ENCODE results near the gene MDK.

MDK gene

GRCh38 chr11:46407635-46408034, 26.2 kb downstream of the MDK start:
- H3K9me3 ChIP-seq (ENCODE audit: insufficient read depth, low read depth, low read length): no peaks in the 10 kb centered on the region

GRCh38 chr11:46408407-46408986, 27.0 kb downstream of the MDK start:
- Histone ChIP-seq H3K27me3 (ENCODE audit: insufficient read depth, low read length, poor library complexity, severe bottlenecking) (no peaks in the 10 kb centered on the region), H3K79me2 (ENCODE audit: insufficient read depth, low read length) (no peaks in the 10 kb centered on the region), H3F3A (ENCODE audit: low read depth) (no peaks in the 10 kb centered on the region), H3K9ac (ENCODE audit: low read depth, low read length, poor library complexity, severe bottlenecking) (no peak overlapping the region), H3K4me2 (ENCODE audit: low read depth, low read length, poor library complexity, severe bottlenecking) (no peak overlapping the region), H3K9me3 (ENCODE audit: insufficient read depth, low read depth, low read length) (no peaks in the 10 kb centered on the region), H3K4me3 (ENCODE audit: low read length, poor library complexity, severe bottlenecking) (no peak overlapping the region), H3K4me1 (ENCODE audit: insufficient read depth, low read length, poor library complexity, severe bottlenecking) (no peaks in the 10 kb centered on the region), H3K9me2 (replicated peaks; ENCODE audit: low read depth, low read length) (no peaks in the 10 kb centered on the region), H2AFZ (ENCODE audit: low read length) (no peak overlapping the region), H3K36me3 (ENCODE audit: insufficient read depth, low read length) (peaks cover 42% of the 10 kb centered on the region; the same call in 1 of the 2 replicates), H4K20me1 (ENCODE audit: insufficient read depth, low read length, poor library complexity, severe bottlenecking) (no peaks in the 10 kb centered on the region)
- TF ChIP-seq, protein P1, sequence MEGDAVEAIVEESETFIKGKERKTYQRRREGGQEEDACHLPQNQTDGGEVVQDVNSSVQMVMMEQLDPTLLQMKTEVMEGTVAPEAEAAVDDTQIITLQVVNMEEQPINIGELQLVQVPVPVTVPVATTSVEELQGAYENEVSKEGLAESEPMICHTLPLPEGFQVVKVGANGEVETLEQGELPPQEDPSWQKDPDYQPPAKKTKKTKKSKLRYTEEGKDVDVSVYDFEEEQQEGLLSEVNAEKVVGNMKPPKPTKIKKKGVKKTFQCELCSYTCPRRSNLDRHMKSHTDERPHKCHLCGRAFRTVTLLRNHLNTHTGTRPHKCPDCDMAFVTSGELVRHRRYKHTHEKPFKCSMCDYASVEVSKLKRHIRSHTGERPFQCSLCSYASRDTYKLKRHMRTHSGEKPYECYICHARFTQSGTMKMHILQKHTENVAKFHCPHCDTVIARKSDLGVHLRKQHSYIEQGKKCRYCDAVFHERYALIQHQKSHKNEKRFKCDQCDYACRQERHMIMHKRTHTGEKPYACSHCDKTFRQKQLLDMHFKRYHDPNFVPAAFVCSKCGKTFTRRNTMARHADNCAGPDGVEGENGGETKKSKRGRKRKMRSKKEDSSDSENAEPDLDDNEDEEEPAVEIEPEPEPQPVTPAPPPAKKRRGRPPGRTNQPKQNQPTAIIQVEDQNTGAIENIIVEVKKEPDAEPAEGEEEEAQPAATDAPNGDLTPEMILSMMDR (conservative IDR thresholded peaks at IDR 0.05; ENCODE audit: low read length): no peak
- TF ChIP-seq EZH2phosphoT487 (IDR thresholded peaks at IDR 0.05; ENCODE audit: borderline replicate concordance): no peak

More at GRCh38 chr11:46407635-46408034, 26.2 kb downstream of the MDK start:
- no peak overlapping the region for H2AFZ ChIP-seq (ENCODE audit: low read length)
- H3K9me2 ChIP-seq (replicated peaks; ENCODE audit: low read depth, low read length): no peaks in the 10 kb centered on the region
- H4K20me1 ChIP-seq (ENCODE audit: insufficient read depth, low read length, poor library complexity, severe bottlenecking): no peaks in the 10 kb centered on the region
- no peak for TF ChIP-seq EZH2phosphoT487 (IDR thresholded peaks at IDR 0.05; ENCODE audit: borderline replicate concordance)
- TF ChIP-seq, protein P1 (conservative IDR thresholded peaks at IDR 0.05; ENCODE audit: low read length): no peak
- H3K27me3 ChIP-seq (ENCODE audit: insufficient read depth, low read length, poor library complexity, severe bottlenecking): no peaks in the 10 kb centered on the region
- no peak overlapping the region for H3K4me3 ChIP-seq (ENCODE audit: low read length, poor library complexity, severe bottlenecking)
- H3K4me1 ChIP-seq (ENCODE audit: insufficient read depth, low read length, poor library complexity, severe bottlenecking): no peaks in the 10 kb centered on the region
- H3K4me2 ChIP-seq (ENCODE audit: low read depth, low read length, poor library complexity, severe bottlenecking): no peak overlapping the region
- no peak overlapping the region for H3K9ac ChIP-seq (ENCODE audit: low read depth, low read length, poor library complexity, severe bottlenecking)
- no peaks in the 10 kb centered on the region for H3K79me2 ChIP-seq (ENCODE audit: insufficient read depth, low read length)
- H3F3A ChIP-seq (ENCODE audit: low read depth): no peaks in the 10 kb centered on the region
- peaks cover 42% of the 10 kb centered on the region; the same call in 1 of the 2 replicates for H3K36me3 ChIP-seq (ENCODE audit: insufficient read depth, low read length)

DNA sequence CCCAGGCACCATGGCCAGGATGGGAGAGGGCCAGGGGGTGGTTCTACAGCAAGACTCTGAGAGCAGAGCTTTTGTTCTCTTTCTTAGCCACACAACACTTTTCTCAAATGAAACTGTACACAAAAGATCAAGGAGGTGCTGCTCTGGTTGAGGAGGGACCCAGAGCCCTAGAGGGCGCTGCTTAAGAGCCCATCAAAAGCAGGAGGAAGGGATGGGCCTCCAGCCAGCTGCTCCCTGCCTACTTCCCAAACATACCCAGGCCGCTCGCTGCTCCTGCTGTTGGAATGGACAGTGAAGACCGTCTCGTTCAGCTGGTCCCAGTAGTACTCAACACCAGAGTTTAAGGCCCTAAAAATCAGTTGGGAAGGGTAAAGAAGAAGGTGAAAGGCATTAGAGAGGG, 28.6 kb downstream of the MDK start:
- no peaks in the 10 kb centered on the region for H3K9me3 ChIP-seq (ENCODE audit: insufficient read depth, low read depth, low read length)
- no peaks in the 10 kb centered on the region for H4K20me1 ChIP-seq (ENCODE audit: insufficient read depth, low read length, poor library complexity, severe bottlenecking)
- no peaks in the 10 kb centered on the region for H3K79me2 ChIP-seq (ENCODE audit: insufficient read depth, low read length)
- H3K9ac ChIP-seq (ENCODE audit: low read depth, low read length, poor library complexity, severe bottlenecking): no peak overlapping the region
- H3K4me1 ChIP-seq (ENCODE audit: insufficient read depth, low read length, poor library complexity, severe bottlenecking): no peaks in the 10 kb centered on the region
- no peaks in the 10 kb centered on the region for H3K9me2 ChIP-seq (replicated peaks; ENCODE audit: low read depth, low read length)
- H3K36me3 ChIP-seq (ENCODE audit: insufficient read depth, low read length): peaks cover 45% of the 10 kb centered on the region; the same call in 1 of the 2 replicates
- no peak overlapping the region for H2AFZ ChIP-seq (ENCODE audit: low read length)
- TF ChIP-seq, protein P1 (conservative IDR thresholded peaks at IDR 0.05; ENCODE audit: low read length): peak; percentile 37
- no peak for TF ChIP-seq EZH2phosphoT487 (IDR thresholded peaks at IDR 0.05; ENCODE audit: borderline replicate concordance)
- no peaks in the 10 kb centered on the region for H3F3A ChIP-seq (ENCODE audit: low read depth)
- no peak overlapping the region for H3K4me3 ChIP-seq (ENCODE audit: low read length, poor library complexity, severe bottlenecking)
- H3K4me2 ChIP-seq (ENCODE audit: low read depth, low read length, poor library complexity, severe bottlenecking): no peak overlapping the region
- H3K27me3 ChIP-seq (ENCODE audit: insufficient read depth, low read length, poor library complexity, severe bottlenecking): no peaks in the 10 kb centered on the region
